ENCODE data around the gene THAP7.

THAP7 gene

GRCh38 chr22:20964090-20964798, 37.7 kb downstream of the THAP7 start:
- no peak for DNase-seq (ENCODE audit: low spot score)

GRCh38 chr22:20963201-20964052, 38.5 kb downstream of the THAP7 start:
- DNase-seq (ENCODE audit: low spot score) = no peak

GRCh38 chr22:20962491-20962945, 39.4 kb downstream of the THAP7 start:
- DNase-seq (ENCODE audit: low spot score) = no peak

- DNase-seq (ENCODE audit: low spot score) = no peak
Observed at GRCh38 chr22:20960609-20961008, 41.3 kb downstream of the THAP7 start.

- DNase-seq (ENCODE audit: low spot score) = no peak
Observed at GRCh38 chr22:20959578-20960461, 42.1 kb downstream of the THAP7 start.

GRCh38 chr22:20957683-20958431, 44.1 kb downstream of the THAP7 start:
- DNase-seq (ENCODE audit: low spot score) = no peak

- no peak for DNase-seq (ENCODE audit: low spot score)
Observed at GRCh38 chr22:20957102-20957682, 44.7 kb downstream of the THAP7 start.

GRCh38 chr22:20956258-20957101, 45.4 kb downstream of the THAP7 start:
- no peak for DNase-seq (ENCODE audit: low spot score)

- no peak for DNase-seq (ENCODE audit: low spot score)
Observed at GRCh38 chr22:20955548-20955947, 46.4 kb downstream of the THAP7 start.

- DNase-seq (ENCODE audit: low spot score) = no peak
Observed at GRCh38 chr22:20953668-20954500, 48.0 kb downstream of the THAP7 start.

- DNase-seq (ENCODE audit: low spot score) = no peak
Observed at GRCh38 chr22:20953342-20953608, 48.6 kb downstream of the THAP7 start.

GRCh38 chr22:20952544-20953341, 49.2 kb downstream of the THAP7 start:
- DNase-seq (ENCODE audit: low spot score) = no peak

GRCh38 chr22:20951932-20952380, 50.0 kb downstream of the THAP7 start:
- DNase-seq (ENCODE audit: low spot score) = no peak

GRCh38 chr22:20951151-20951931, 50.6 kb downstream of the THAP7 start:
- no peak for DNase-seq (ENCODE audit: low spot score)

GRCh38 chr22:20949698-20950183, 52.2 kb downstream of the THAP7 start:
- no peak for DNase-seq (ENCODE audit: low spot score)
